Hematopoietic multipotent progenitor cell (in vitro differentiated cells): ENCODE measurements around the gene PKMYT1. TPM values are rescaled to one million over a fixed set of nuclear protein-coding genes. Genes with fewer than 3 reads are reported as not detected.

Source experiments
- DNase-seq, 3 donors: peaks; one replicate each; pipeline ENCODE4 v3.0.0-alpha.2; 2011 to 2015; ENCODE audit warnings: low read depth in 2 of 3, low spot score in 2 of 3
- total RNA-seq: library from RNA; depleted of rRNA; stranded (reverse); fragments of >200 nt; gene quantifications from one replicate; pipeline ENCODE4 v1.2.3, GENCODE V29; 2012

The PKMYT1 gene
- total RNA-seq: 7.3 TPM

- peak; percentile 88 to 91 (median 91) for DNase-seq
These were observed at the start of gene PKMYT1 for GRCh38 chr16:2980227-2981176. PKMYT1 (minus strand) TSS chr16:2980446; CDS start chr16:2979657, 789 bp downstream.

- DNase-seq: no peak
These were observed 49.4 kb upstream of the PKMYT1 start for GRCh38 chr16:3029491-3030221.

- no peak for DNase-seq
These were observed 48.6 kb upstream of the PKMYT1 start for GRCh38 chr16:3028716-3029319.

GRCh38 chr16:3027983-3028715, 47.9 kb upstream of the PKMYT1 start:
- DNase-seq: peak; percentile 84 to 89 (median 86)

- no peak for DNase-seq
These were observed 47.2 kb upstream of the PKMYT1 start for GRCh38 chr16:3027489-3027795.

GRCh38 chr16:3026609-3027488, 46.6 kb upstream of the PKMYT1 start:
- DNase-seq: no peak

GRCh38 chr16:3026003-3026378, 45.7 kb upstream of the PKMYT1 start:
- DNase-seq: no peak

GRCh38 chr16:3025032-3026002, 45.1 kb upstream of the PKMYT1 start:
- no peak for DNase-seq

- DNase-seq: peak; percentile 93 to 98 (median 97)
These were observed 43.6 kb upstream of the PKMYT1 start, which contains the start of the genes HCFC1R1 and THOC6 for GRCh38 chr16:3023669-3024478. HCFC1R1 (minus strand) TSS chr16:3023942; CDS start chr16:3023941, 1 bp downstream. THOC6 (plus strand) TSS chr16:3024035; CDS start chr16:3024327, 292 bp downstream.

GRCh38 chr16:3023415-3023668, 43.1 kb upstream of the PKMYT1 start:
- no peak for DNase-seq

- no peak for DNase-seq
These were observed 42.6 kb upstream of the PKMYT1 start for GRCh38 chr16:3022684-3023414.

GRCh38 chr16:3022208-3022683, 42.0 kb upstream of the PKMYT1 start:
- peak in 2 of 3 donors; percentile 77 to 79 for DNase-seq

- DNase-seq: peak in 2 of 3 donors; percentile 69 to 73
These were observed 41.4 kb upstream of the PKMYT1 start for GRCh38 chr16:3021449-3022207.

GRCh38 chr16:3020604-3021448, 40.6 kb upstream of the PKMYT1 start:
- DNase-seq: peak; percentile 30 to 82 (median 56)

GRCh38 chr16:3020247-3020603, 40.0 kb upstream of the PKMYT1 start, which contains the start of gene TNFRSF12A:
TNFRSF12A (plus strand) TSS chr16:3020368; CDS start chr16:3020398, 30 bp downstream.
- peak; percentile 52 to 74 (median 74) for DNase-seq
